Stimulated activated CD4-positive, alpha-beta T cell treated with anti-CD3 and anti-CD28 coated beads, Interleukin-12 subunit alpha, Interleukin-12 subunit beta, amount 100 ng/mL, for 24 hours (primary cell): ENCODE measurements around the gene MKRN2.

Experiments used
- DNase-seq, 2 experiments: peaks; one replicate each; pipeline ENCODE4 v3.0.0-alpha.2; 2020; ENCODE audit warnings: low read depth in 2 of 2

Gene MKRN2

DNA sequence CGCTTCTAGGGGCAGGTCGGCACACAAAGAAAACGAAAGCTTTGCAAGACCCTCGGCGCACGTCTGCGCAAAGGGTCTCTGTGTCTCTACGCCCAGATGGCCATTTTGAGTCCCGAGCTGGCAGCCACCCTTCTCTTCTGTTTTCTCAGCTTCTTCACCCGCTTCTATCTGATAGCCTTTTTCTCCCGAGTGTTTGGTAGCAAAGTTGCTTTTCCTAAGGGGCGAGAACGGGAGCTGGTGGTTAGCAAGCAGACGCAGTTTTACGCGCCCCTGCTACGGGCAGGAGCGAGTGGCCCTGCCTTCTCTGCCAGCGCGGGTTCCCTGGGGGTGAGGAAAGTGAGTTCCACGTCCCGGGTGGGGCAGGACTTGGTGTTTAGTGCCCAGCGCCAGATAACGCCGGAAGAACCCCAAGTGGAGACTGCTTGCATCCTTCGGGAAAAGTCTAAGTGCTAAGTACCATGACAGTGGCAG, 2.9 kb upstream of the MKRN2 start:
- no peak for DNase-seq

GRCh38 chr3:12556314-12556689, 585 bp upstream of the MKRN2 start:
- no peak for DNase-seq

GRCh38 chr3:12557473-12558100, 700 bp downstream of the MKRN2 start:
- no peak for DNase-seq

DNA sequence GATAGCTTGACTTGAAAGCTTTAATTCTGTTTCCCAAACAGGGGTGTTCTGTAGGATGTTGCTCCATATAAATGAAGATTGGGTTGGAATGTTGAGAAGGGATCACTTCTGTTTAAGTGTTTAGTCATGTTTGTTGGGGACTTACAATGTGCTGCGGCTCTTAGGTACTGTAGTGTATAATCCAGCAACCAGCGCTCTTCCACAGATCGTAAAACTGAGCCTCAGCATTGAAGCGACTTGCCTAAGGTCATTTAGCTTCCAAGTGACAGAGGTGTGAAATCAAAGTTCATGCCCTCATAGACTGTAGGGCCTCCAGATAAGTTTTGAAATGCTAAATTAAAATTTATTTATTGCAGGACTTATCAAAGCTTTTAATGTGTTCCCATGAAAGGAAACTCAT, 1.8 kb downstream of the MKRN2 start:
- no peak for DNase-seq

DNA sequence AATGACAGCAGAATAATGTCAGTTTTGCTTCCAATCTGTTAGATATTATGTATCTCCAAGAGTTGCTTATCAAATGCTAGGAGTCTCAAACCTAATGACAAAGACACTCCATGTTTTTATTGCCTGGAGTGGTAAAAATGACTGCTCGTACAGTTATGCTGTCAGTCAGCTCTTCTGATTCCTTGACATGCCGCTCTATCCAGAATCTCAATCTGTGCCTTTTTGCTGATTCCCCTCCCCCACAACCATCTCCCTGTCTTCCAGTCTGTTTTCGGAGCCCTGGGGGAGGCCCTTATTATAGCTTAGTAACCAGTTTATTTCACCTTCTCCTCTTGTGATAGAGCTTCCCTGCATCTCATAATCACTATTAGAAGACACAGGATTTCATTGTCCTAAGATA, 2.6 kb downstream of the MKRN2 start:
- DNase-seq = no peak

- no peak for DNase-seq
Observed at GRCh38 chr3:12560505-12561190, 3.8 kb downstream of the MKRN2 start.

- no peak for DNase-seq
Observed at GRCh38 chr3:12561397-12561796, 4.5 kb downstream of the MKRN2 start.

- DNase-seq = no peak
Observed at GRCh38 chr3:12562451-12562850, 5.6 kb downstream of the MKRN2 start.

DNA sequence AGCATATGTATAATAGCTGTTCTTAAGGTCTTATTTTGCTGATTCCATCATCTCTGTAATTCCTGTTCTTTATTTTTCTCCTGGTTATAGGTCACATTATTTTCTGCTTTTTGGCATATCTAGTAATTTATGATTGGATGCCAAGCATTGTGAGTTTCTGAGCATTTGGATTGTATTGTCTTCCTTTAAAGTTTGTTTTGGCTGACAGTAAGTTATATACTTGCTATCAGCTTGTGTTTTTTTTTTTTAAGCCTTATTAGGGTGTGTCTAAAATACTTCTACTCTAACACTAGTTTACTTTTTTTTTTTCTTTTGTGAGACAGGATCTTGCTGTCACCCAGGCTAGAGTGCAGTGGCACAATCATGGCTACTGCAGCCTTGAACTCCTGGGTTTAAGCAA, 10.1 kb downstream of the MKRN2 start:
- no peak for DNase-seq

DNA sequence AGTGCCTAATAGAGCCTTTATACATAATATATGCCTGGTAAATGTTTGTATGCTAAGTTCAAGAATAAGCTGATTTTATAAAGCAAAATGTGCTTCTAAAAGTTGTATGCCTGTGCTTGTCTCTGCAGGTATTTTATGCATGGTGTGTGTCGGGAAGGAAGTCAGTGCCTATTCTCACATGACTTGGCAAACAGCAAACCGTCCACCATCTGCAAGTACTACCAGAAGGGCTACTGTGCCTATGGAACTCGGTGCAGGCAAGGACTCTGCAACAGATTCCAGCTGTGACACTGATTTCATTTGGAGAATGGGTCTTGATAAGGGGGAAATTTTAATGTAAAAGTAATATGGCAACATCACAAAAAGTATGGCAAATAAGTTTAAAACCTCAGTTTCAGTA, 11.9 kb downstream of the MKRN2 start:
- no peak for DNase-seq

- DNase-seq = no peak
Observed at GRCh38 chr3:12569836-12570235, 12.9 kb downstream of the MKRN2 start.

GRCh38 chr3:12571986-12572385, 15.1 kb downstream of the MKRN2 start:
- no peak for DNase-seq

DNA sequence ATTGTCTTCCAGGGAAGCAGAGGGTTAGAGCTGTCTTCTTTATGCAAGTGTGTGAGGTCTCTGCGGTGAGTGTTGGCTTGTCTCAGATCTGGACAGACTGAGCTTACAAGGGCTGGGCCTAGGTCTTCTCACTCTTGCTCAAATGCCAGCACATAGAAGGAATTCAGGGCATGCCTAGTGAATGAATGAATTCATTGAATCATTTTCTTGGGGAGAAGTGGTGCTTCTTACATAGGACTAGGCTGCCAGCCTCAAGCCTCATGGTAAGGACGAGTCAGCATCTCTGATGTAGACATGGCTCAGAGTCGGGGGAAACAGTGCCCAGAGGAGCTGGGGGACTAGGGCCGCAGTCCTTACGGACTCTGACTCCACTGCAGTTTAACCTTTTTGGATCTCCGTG, 17.2 kb downstream of the MKRN2 start:
- DNase-seq = no peak

DNA sequence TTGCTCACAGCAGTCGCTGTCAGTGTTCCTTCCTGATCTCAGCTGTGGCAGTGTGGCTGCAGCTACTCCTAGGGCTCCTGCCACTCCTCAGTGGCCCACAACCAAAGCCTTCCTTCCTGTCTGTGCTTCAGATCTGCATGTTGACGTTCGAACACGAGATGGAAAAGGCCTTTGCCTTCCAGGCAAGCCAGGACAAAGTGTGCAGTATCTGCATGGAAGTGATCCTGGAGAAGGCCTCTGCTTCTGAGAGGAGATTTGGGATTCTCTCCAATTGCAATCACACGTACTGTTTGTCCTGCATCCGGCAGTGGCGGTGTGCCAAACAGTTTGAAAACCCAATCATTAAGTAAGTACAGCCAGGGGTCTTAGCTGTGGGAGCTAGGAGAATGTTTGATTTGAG, 17.8 kb downstream of the MKRN2 start:
- DNase-seq = no peak

GRCh38 chr3:12577379-12577778, 20.5 kb downstream of the MKRN2 start:
- DNase-seq = no peak

- no peak for DNase-seq
Observed at GRCh38 chr3:12578742-12579141, 21.9 kb downstream of the MKRN2 start.

DNA sequence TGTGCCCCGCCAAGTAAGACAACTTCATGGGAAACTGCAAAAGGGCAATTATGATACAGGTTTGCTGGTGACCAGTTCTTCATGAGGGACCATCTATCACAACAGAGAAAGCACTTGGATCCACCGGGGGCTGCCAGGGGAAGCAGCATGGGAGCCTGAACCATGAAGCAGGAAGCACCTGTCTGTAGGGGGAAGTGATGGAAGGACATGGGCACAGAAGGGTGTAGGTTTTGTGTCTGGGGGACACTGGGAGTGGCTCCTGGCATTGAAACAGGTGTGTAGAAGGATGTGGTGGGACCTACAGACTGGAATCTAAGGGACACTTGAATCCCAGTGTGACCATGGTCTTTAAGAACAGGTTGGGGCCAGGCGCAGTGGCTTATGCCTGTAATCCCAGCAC, 22.6 kb downstream of the MKRN2 start:
- DNase-seq = no peak

DNA sequence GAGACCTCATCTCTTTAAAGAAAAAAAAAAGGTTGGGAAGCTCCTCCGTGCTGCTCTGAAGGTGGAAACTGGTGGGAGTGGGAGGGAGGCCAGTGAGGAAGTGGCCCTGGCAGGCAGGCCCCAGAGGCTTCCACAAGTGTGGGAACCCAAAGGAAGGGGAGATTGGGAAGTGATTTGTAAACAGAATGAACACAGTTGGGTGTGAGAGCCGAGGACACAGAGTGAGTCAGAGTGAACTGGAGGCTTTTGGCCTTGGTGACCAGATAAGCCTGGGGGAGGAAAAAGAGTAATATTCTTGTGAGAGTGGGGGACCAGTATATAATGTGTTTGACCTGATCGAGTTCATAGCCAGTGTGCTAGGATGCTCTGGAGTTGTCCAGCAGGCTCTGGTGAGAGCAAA, 23.0 kb downstream of the MKRN2 start:
- no peak for DNase-seq

- no peak for DNase-seq
Observed at GRCh38 chr3:12582730-12583129, 25.8 kb downstream of the MKRN2 start.

- DNase-seq = no peak
Observed at GRCh38 chr3:12583280-12583679, 26.4 kb downstream of the MKRN2 start.

DNA sequence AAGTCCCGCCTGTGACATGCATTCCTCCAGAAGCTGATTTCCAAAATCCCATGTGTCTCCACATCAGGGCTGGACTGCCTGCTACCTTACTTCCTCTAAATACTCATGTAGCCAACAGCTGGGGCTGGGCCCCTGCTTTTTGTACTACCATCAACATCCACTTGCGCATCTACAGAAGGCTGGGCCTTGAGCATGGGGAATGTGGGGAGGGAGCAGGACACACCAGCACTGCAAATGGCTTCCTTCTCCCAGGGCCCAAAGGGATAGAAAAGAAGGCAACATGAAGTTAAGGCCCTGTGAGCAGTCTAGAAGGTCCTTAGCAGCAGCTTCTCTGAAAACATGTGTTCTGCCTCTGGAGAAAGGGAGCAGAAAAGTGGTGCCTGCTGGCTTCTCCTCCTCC, 27.2 kb downstream of the MKRN2 start:
- no peak for DNase-seq

GRCh38 chr3:12585181-12585580, 28.3 kb downstream of the MKRN2 start:
- no peak for DNase-seq

DNA sequence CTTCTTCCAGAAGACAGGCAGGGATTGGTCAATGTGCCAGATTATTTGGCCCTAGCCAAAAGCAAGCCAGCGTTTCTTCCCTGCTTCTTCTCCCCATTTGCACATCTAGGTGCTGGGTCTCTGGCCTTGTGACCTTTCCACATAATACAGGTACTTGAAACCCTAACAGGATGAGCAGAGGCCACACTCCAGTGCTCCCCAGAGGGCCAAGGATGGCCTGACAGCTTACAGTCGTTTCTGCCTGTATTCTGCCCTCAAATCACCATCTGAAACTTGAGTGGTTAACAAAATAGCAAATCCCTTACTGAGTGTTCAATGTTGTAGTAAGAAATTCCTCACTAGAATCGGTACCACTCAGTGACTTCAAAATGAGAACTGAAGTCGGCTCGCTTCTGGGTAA, 29.1 kb downstream of the MKRN2 start:
- no peak for DNase-seq

DNA sequence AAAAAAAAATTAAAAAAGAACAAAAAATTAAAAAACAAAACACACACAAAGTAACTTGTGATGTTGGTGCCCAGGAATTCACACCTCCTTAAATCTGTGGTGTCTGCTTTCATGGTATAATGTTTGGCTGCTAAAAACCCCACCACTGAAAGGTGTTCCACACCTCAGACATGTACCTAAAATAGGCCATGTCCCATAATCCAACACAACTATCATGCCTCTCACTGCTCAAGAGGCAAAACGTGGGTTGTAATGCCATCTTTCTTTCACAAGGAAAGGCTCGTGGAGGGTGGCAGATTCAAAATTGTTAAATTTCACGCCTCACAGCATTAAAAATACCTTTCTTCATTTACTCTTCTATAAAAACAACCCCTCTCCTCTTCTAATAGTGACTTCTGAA, 29.5 kb downstream of the MKRN2 start:
- DNase-seq = no peak
